Vagina (tissue), 2 donors: ENCODE measurements around the gene FOXF1.

Source experiments
- CTCF ChIP-seq, 3 experiments: fragments of 450-650 bp in 2 of 3; fragments of 200-600 bp in 1 of 3; sonication (generic) in 1 of 3; IDR thresholded peaks; one replicate each; pipeline ENCODE4 v1.5.1; 2017 to 2019; ENCODE audit warnings: antibody characterized with exemption in 3 of 3, mild to moderate bottlenecking in 2 of 3, moderate library complexity in 2 of 3
- POLR2A ChIP-seq, 2 donors: fragments of 450-650 bp; IDR thresholded peaks; one replicate each; pipeline ENCODE4 v1.6.1; 2017; ENCODE audit warnings: antibody characterized with exemption in 2 of 2, mild to moderate bottlenecking in 2 of 2, moderate library complexity in 2 of 2
- POLR2AphosphoS5 ChIP-seq, 2 donors: sonication (generic); formaldehyde crosslinking; IDR thresholded peaks; one replicate each; pipeline ENCODE4 v1.9.0; 2017; ENCODE audit warnings: antibody characterized with exemption in 2 of 2, mild to moderate bottlenecking in 2 of 2, low read depth in 1 of 2; ENCODE audit not compliant: insufficient read depth in 1 of 2

- TF ChIP-seq CTCF (IDR thresholded peaks at IDR 0.05) (no peak), POLR2A (IDR thresholded peaks at IDR 0.05) (no peak), POLR2AphosphoS5 (IDR thresholded peaks at IDR 0.05; ENCODE audit: insufficient read depth in 1 of 2, low read depth in 1 of 2) (no peak)
These were observed 13.7 kb downstream of the FOXF1 start for GRCh38 chr16:86524029-86524428.
